OCI-LY1 (cell line): Measurements from ENCODE around the gene ITK.

Experiments used
- H2AFZ ChIP-seq: fragments of 200-600 bp; sonication (generic), shearing (Covaris generic); 2 replicates; pipeline ENCODE4 v1.6.0; 2014; ENCODE audit warnings: antibody characterized with exemption, mild to moderate bottlenecking, low read length
- H3F3A ChIP-seq: fragments of 200-600 bp; sonication (generic), shearing (Covaris generic); 2 replicates; pipeline ENCODE4 v1.6.0; 2014; ENCODE audit warnings: mild to moderate bottlenecking, antibody characterized with exemption, low read length, moderate library complexity; ENCODE audit not compliant: insufficient read depth
- H3K27ac ChIP-seq: fragments of 200-600 bp; sonication (generic); 2 replicates; pipeline ENCODE4 v1.5.1; 2014; ENCODE audit warnings: low read length, mixed run types, mild to moderate bottlenecking, low read depth; ENCODE audit not compliant: poor library complexity, severe bottlenecking
- H3K27me3 ChIP-seq: fragments of 200-600 bp; sonication (generic); 2 replicates; pipeline ENCODE4 v1.6.0; 2014; ENCODE audit warnings: antibody characterized with exemption, mild to moderate bottlenecking, low read length, moderate library complexity; ENCODE audit not compliant: insufficient read depth
- H3K36me3 ChIP-seq: fragments of 200-600 bp; sonication (generic); 2 replicates; pipeline ENCODE4 v1.6.1; 2014; ENCODE audit warnings: mild to moderate bottlenecking, antibody characterized with exemption, low read length, moderate library complexity, mixed read lengths; ENCODE audit not compliant: insufficient read depth
- H3K4me1 ChIP-seq: fragments of 200-600 bp; sonication (generic); 2 replicates; pipeline ENCODE4 v1.5.1; 2014; ENCODE audit warnings: mild to moderate bottlenecking, low read length, moderate library complexity; ENCODE audit not compliant: insufficient read depth, severe bottlenecking
- H3K4me2 ChIP-seq: fragments of 200-600 bp; sonication (generic), shearing (Covaris generic); 2 replicates; pipeline ENCODE4 v1.6.1; 2014; ENCODE audit warnings: low read length
- H3K4me3 ChIP-seq: fragments of 200-600 bp; sonication (generic); 2 replicates; pipeline ENCODE4 v1.5.1; 2014; ENCODE audit warnings: low read length, low read depth, mild to moderate bottlenecking, mixed read lengths; ENCODE audit not compliant: poor library complexity, severe bottlenecking
- H3K79me2 ChIP-seq: fragments of 200-600 bp; shearing (Covaris generic); 2 replicates; pipeline ENCODE4 v1.6.1; 2016; ENCODE audit warnings: mixed run types, low read length, mixed read lengths; ENCODE audit not compliant: insufficient read depth
- H3K9ac ChIP-seq: fragments of 200-600 bp; sonication (generic), shearing (Covaris generic); 2 replicates; pipeline ENCODE4 v1.6.1; 2014; ENCODE audit warnings: mild to moderate bottlenecking, low read length, mixed read lengths
- H3K9me2 ChIP-seq: fragments of 200-600 bp; sonication (generic), shearing (Covaris generic); 2 replicates; pipeline ENCODE4 v1.6.1; 2014; ENCODE audit warnings: low read depth, mild to moderate bottlenecking, low read length, mixed read lengths
- H3K9me3 ChIP-seq: fragments of 200-600 bp; shearing (Covaris generic); 2 replicates; pipeline ENCODE4 v1.6.1; 2014; ENCODE audit warnings: low read length, mixed read lengths
- H4K20me1 ChIP-seq: fragments of 200-600 bp; sonication (generic), shearing (Covaris generic); 2 replicates; pipeline ENCODE4 v1.6.0; 2016; ENCODE audit warnings: mild to moderate bottlenecking, low read length; ENCODE audit not compliant: insufficient read depth
- EZH2 ChIP-seq: fragments of 200-600 bp; sonication (generic), shearing (Covaris generic); IDR thresholded peaks from 2 replicates; pipeline ENCODE4 v1.8.0; 2017; ENCODE audit warnings: borderline replicate concordance, mixed run types, mild to moderate bottlenecking, antibody characterized with exemption, low read length, moderate library complexity, mixed read lengths
- TF ChIP-seq, protein P1 (sequence below): fragments of 200-600 bp; sonication (generic), shearing (Covaris generic); IDR thresholded peaks from 2 replicates; pipeline ENCODE4 v1.5.1; 2017; ENCODE audit warnings: mild to moderate bottlenecking, antibody characterized with exemption, low read length, moderate library complexity, mixed read lengths

ITK gene

GRCh38 chr5:157167214-157167621, 13.4 kb upstream of the ITK start:
- H3K27ac ChIP-seq = no peak overlapping the region

DNA sequence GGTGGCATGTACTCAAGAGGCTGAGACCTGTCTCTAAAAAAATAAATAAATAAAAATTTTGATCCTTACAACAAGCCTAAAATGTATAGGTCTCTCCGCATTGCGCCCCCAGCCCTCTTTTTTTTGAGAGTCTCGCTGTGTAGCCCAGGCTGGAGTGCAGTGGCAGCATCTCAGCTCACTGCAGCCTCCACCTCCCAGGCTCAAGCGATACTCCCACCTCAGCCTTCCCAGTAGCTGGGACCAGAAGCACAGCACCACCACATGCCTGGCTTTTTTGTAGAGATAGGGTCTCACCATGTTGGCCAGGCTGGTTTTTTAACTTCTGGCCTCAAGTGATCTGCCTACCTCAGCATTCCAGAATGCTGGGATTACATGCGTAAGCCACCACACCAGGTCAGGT, 12.4 kb upstream of the ITK start:
- Histone ChIP-seq H3K4me1 (peaks cover 32% of the 10 kb centered on the region), H3F3A (no peaks in the 10 kb centered on the region), H3K36me3 (no peaks in the 10 kb centered on the region), H3K27me3 (no peaks in the 10 kb centered on the region), H4K20me1 (no peaks in the 10 kb centered on the region), H3K4me2 (no peak overlapping the region), H3K4me3 (no peak overlapping the region), H3K9ac (no peak overlapping the region), H2AFZ (no peak overlapping the region), H3K9me2 (no peaks in the 10 kb centered on the region), H3K27ac (no peak overlapping the region), H3K9me3 (no peaks in the 10 kb centered on the region), H3K79me2 (no peaks in the 10 kb centered on the region)
- no peak for TF ChIP-seq EZH2
- TF ChIP-seq, protein P1, sequence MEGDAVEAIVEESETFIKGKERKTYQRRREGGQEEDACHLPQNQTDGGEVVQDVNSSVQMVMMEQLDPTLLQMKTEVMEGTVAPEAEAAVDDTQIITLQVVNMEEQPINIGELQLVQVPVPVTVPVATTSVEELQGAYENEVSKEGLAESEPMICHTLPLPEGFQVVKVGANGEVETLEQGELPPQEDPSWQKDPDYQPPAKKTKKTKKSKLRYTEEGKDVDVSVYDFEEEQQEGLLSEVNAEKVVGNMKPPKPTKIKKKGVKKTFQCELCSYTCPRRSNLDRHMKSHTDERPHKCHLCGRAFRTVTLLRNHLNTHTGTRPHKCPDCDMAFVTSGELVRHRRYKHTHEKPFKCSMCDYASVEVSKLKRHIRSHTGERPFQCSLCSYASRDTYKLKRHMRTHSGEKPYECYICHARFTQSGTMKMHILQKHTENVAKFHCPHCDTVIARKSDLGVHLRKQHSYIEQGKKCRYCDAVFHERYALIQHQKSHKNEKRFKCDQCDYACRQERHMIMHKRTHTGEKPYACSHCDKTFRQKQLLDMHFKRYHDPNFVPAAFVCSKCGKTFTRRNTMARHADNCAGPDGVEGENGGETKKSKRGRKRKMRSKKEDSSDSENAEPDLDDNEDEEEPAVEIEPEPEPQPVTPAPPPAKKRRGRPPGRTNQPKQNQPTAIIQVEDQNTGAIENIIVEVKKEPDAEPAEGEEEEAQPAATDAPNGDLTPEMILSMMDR = no peak

More at GRCh38 chr5:157167214-157167621, 13.4 kb upstream of the ITK start:
- H3K4me2 ChIP-seq = no peak overlapping the region
- H3F3A ChIP-seq = no peaks in the 10 kb centered on the region
- no peak overlapping the region for H3K9ac ChIP-seq
- no peaks in the 10 kb centered on the region for H3K79me2 ChIP-seq
- no peak overlapping the region for H3K4me3 ChIP-seq
- peaks cover 21% of the 10 kb centered on the region for H3K4me1 ChIP-seq
- H3K27me3 ChIP-seq = no peaks in the 10 kb centered on the region
- no peaks in the 10 kb centered on the region for H3K9me3 ChIP-seq
- H4K20me1 ChIP-seq = no peaks in the 10 kb centered on the region
- no peaks in the 10 kb centered on the region for H3K9me2 ChIP-seq
- no peak overlapping the region for H2AFZ ChIP-seq
- H3K36me3 ChIP-seq = no peaks in the 10 kb centered on the region
- TF ChIP-seq EZH2 = no peak
- TF ChIP-seq, protein P1 = no peak

DNA sequence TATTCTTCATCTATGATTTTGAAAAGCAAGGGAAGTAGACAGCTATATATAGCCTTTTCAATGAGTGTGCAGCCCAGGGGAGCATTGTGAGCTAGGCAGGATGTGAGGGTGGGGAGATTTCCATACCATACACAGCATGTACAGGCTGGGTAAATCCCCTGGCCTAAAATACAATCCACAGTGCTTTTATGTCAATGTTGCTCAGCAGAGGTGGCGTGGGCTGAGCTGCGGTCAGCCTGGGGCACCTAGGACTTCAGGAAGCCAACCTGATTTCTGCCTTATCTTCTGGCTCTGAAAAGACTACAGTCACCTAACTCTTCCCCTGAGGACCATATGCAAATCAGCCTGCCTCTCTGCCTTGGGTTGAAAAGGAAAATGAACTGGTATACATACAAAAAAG, 8.2 kb upstream of the ITK start:
- peak overlapping the region; percentile 27 for H3K4me3 ChIP-seq
- no peaks in the 10 kb centered on the region for H3K9me2 ChIP-seq
- H3K9ac ChIP-seq = peak overlapping the region; percentile 40; the same call in 1 of the 2 replicates
- no peaks in the 10 kb centered on the region for H3K79me2 ChIP-seq
- H3K4me1 ChIP-seq = peaks cover 26% of the 10 kb centered on the region
- no peak for TF ChIP-seq EZH2
- TF ChIP-seq, protein P1 = no peak
- H3K36me3 ChIP-seq = no peaks in the 10 kb centered on the region
- no peaks in the 10 kb centered on the region for H3K27me3 ChIP-seq
- peak overlapping the region; percentile 92 for H3K27ac ChIP-seq
- H2AFZ ChIP-seq = 0 out of 2 replicates have a peak overlapping the region, but pooled peaks have one; percentile 40
- peak overlapping the region; percentile 56 for H3K4me2 ChIP-seq
- no peaks in the 10 kb centered on the region for H3K9me3 ChIP-seq
- no peaks in the 10 kb centered on the region for H3F3A ChIP-seq
- no peaks in the 10 kb centered on the region for H4K20me1 ChIP-seq
